ENCODE results near the gene FMR1. TPM values are rescaled to one million over a fixed set of nuclear protein-coding genes. Genes with fewer than 3 reads are reported as not detected.

FMR1 gene
- total and polyA plus RNA-seq, 9 donors, result 27.1 to 65.2 (median 47.0) TPM

- intact Hi-C loops (cut with DNase I), result no loop called here
- H3K27ac ChIP-seq, result no peak overlapping the region
These were observed 6.3 kb downstream of the FMR1 start for GRCh38 chrX:147917700-147918695.

GRCh38 chrX:147920161-147920666 lies 8.5 kb downstream of the FMR1 start:
- 58 to 67% (median 65%) methylated on average over 3 of the region's 3 CpGs for WGBS, 3 donors
- intact Hi-C loops (cut with DNase I), result loop anchor here in 1 of 4 donors (10.0 kb wide), 1 partner anchor 955 kb away; no protein-coding TSS in a partner anchor
- no peak for TF ChIP-seq CTCF (IDR thresholded peaks at IDR 0.05)
- TF ChIP-seq POLR2A (IDR thresholded peaks at IDR 0.05), result no peak
- no peak for TF ChIP-seq EP300 (IDR thresholded peaks at IDR 0.05)

More at GRCh38 chrX:147917700-147918695, 6.3 kb downstream of the FMR1 start:
- Histone ChIP-seq H3K9me3 (no peaks in the 10 kb centered on the region), H3K4me1 (ENCODE audit: insufficient read depth) (peaks cover 3% of the 10 kb centered on the region), H3K27me3 (no peaks in the 10 kb centered on the region), H3K36me3 (no peaks in the 10 kb centered on the region), H3K4me3 (no peak overlapping the region)
- no peak for DNase-seq
- TF ChIP-seq POLR2A (IDR thresholded peaks at IDR 0.05) (no peak), CTCF (IDR thresholded peaks at IDR 0.05) (no peak), EP300 (IDR thresholded peaks at IDR 0.05) (no peak)
- WGBS, 3 donors, result 68 to 69% (median 68%) methylated on average over 10 of the region's 10 CpGs

DNA sequence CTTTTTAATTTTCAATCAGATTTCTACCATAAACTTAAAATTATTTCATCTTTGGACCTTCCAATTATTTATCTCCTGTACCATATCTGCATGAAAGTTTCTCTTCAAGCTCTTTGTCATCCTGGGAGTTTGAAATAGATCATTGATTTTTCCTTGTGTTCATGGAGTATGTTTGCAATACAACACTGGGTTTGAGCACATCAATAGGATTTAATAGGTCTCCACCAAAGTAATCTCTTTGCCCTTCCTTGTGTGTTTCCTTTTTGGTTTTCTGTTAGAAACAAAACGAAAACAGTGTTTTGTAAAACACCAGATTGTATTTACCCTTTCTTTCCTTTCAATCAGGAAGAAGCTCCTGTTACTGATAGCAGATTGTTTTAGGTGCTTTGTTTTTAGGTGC lies 11.9 kb downstream of the FMR1 start:
- Histone ChIP-seq H3K27ac (no peak overlapping the region), H3K9me3 (no peaks in the 10 kb centered on the region), H3K27me3 (no peaks in the 10 kb centered on the region), H3K36me3 (no peaks in the 10 kb centered on the region), H3K4me1 (ENCODE audit: insufficient read depth) (no peaks in the 10 kb centered on the region), H3K4me3 (no peak overlapping the region)
- intact Hi-C loops (cut with DNase I), result loop anchor here in 1 of 4 donors (10.0 kb wide), 1 partner anchor 959 kb away; no protein-coding TSS in a partner anchor
- DNase-seq, result no peak
- WGBS, 3 donors, result 21 to 26% (median 23%) methylated on average over 1 of the region's 1 CpG
- no peak for TF ChIP-seq CTCF (IDR thresholded peaks at IDR 0.05)
- no peak for TF ChIP-seq EP300 (IDR thresholded peaks at IDR 0.05)
- no peak for TF ChIP-seq POLR2A (IDR thresholded peaks at IDR 0.05)

More at GRCh38 chrX:147920161-147920666, 8.5 kb downstream of the FMR1 start:
- H3K4me1 ChIP-seq (ENCODE audit: insufficient read depth), result peaks cover 3% of the 10 kb centered on the region
- no peaks in the 10 kb centered on the region for H3K36me3 ChIP-seq
- no peaks in the 10 kb centered on the region for H3K9me3 ChIP-seq
- no peaks in the 10 kb centered on the region for H3K27me3 ChIP-seq
- no peak for DNase-seq
- no peak overlapping the region for H3K4me3 ChIP-seq
- no peak overlapping the region for H3K27ac ChIP-seq

DNA sequence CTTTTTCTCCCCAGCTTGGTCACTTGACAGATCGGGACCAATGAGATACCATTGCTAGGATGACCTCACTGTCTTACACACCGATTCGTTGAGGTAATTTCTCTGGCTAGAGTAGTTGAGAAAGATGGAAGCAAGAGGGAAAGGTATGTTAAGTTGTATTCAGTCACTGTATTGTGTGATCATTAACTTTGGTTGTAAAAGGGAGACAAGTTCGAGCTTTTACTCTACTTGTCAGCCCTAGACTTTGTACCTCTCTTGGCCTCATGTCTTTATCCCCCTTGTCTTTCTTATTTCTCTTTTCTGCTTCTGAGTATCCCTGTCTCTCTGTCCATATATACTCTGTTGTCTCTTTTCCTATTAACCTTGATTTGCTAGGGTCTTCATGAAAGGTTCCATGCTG lies 15.5 kb downstream of the FMR1 start:
- H3K36me3 ChIP-seq, result no peaks in the 10 kb centered on the region
- DNase-seq, result no peak
- no peak overlapping the region for H3K27ac ChIP-seq
- H3K27me3 ChIP-seq, result no peaks in the 10 kb centered on the region
- intact Hi-C loops (cut with DNase I), result loop anchor here in 1 of 4 donors (10.0 kb wide), 1 partner anchor 962 kb away; no protein-coding TSS in a partner anchor
- 79 to 90% (median 84%) methylated on average over 4 of the region's 4 CpGs for WGBS, 3 donors
- no peaks in the 10 kb centered on the region for H3K9me3 ChIP-seq
- no peak overlapping the region for H3K4me3 ChIP-seq
- H3K4me1 ChIP-seq (ENCODE audit: insufficient read depth), result no peaks in the 10 kb centered on the region
- TF ChIP-seq EP300 (IDR thresholded peaks at IDR 0.05), result no peak
- no peak for TF ChIP-seq CTCF (IDR thresholded peaks at IDR 0.05)
- TF ChIP-seq POLR2A (IDR thresholded peaks at IDR 0.05), result no peak
